Stomach smooth muscle (tissue), 2 donors: Measurements from ENCODE around the gene PPP1R26.
"Not testable (repeated sequence)": the region's sequence is repeated elsewhere in the genome, so short reads cannot be mapped to it uniquely, and the experiment has no call there.

Experiments used
- H3K27ac ChIP-seq: one replicate; pipeline ENCODE4 v1.7.0; 2013; ENCODE audit warnings: mild to moderate bottlenecking, low read length, inconsistent platforms
- H3K27me3 ChIP-seq, 2 donors: one replicate each; pipeline ENCODE4 v1.7.0; 2013; ENCODE audit warnings: low read length in 2 of 2; ENCODE audit not compliant: insufficient read depth in 2 of 2, control insufficient read depth in 1 of 2
- H3K36me3 ChIP-seq, 2 donors: one replicate each; pipeline ENCODE4 v1.7.0; 2013; ENCODE audit warnings: low read length in 2 of 2; ENCODE audit not compliant: control insufficient read depth in 2 of 2, insufficient read depth in 2 of 2
- H3K4me1 ChIP-seq: one replicate; pipeline ENCODE4 v1.7.0; 2013; ENCODE audit warnings: low read length; ENCODE audit not compliant: control insufficient read depth, insufficient read depth
- H3K4me3 ChIP-seq, 2 donors: one replicate each; pipeline ENCODE4 v1.7.0; 2013; ENCODE audit warnings: low read length in 2 of 2
- H3K9ac ChIP-seq, 2 donors: one replicate each; pipeline ENCODE4 v1.7.0; 2013; ENCODE audit warnings: low read length in 2 of 2, mild to moderate bottlenecking in 1 of 2
- H3K9me3 ChIP-seq, 2 donors: one replicate each; pipeline ENCODE4 v1.7.0; 2013; ENCODE audit warnings: low read length in 2 of 2; ENCODE audit not compliant: control insufficient read depth in 2 of 2
- donor health status: healthy.
- donor health status: Pancreatic carcinoma.

The PPP1R26 gene

DNA sequence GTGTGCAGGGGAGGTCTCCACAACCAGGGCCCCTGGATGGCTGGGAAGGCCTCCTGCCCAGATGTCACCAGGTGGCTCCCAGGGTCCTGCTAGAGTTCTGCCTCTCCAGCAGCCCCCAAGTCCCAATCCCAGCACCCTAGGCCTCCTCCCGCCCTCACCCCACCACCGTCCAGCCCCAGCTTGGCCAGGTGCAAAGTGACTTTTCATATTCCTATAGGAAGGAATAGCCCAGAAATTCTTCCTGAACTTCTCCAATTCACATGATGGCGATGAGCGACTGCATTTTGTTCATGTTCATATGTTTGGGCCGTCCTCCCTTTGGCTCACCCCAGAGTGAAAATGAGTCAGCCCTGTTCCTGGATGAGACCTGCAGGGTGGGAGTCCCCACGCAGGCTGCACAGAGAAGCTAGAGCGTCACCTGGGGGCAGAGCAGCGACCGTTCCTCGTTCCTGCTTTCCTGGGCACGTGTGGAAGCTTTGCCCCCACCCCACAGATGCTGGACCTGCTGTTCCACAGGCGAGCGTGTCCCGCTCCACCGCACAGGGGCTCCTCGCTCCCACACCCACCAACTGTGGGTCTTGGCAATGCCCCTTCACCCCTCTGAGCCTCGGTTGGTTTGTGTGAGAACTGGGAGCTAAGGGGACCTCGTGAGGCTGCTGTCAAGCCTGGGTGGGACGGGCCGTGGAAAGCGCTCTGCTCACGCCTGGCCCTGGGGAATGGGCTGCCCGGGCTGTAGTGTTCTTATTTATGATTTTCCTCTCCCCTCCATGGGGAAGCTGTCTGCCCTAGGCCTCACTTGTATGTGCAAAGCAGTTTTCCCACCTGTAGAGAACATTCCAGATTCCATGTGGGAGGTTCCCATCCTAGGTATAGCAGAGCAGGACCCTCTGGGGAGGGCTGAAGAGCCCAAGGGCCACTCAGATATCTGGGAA is 27.8 kb downstream of the PPP1R26 start:
- Histone ChIP-seq H3K27ac (no peak overlapping the region), H3K36me3 (peaks cover 8 to 22% of the 10 kb centered on the region in 2 donors), H3K4me1 (peaks cover under 1% of the 10 kb centered on the region), H3K9ac (no peak overlapping the region), H3K9me3 (no peaks in the 10 kb centered on the region), H3K27me3 (peaks cover 0 to 2% of the 10 kb centered on the region in 2 donors), H3K4me3 (no peak overlapping the region)

GRCh38 chr9:135508211-135508820 is 28.7 kb downstream of the PPP1R26 start:
- Histone ChIP-seq H3K27me3 (peaks cover 0 to 2% of the 10 kb centered on the region in 2 donors), H3K9me3 (no peaks in the 10 kb centered on the region), H3K27ac (no peak overlapping the region), H3K4me3 (no peak overlapping the region), H3K9ac (no peak overlapping the region), H3K4me1 (no peaks in the 10 kb centered on the region), H3K36me3 (peaks cover 8 to 15% of the 10 kb centered on the region in 2 donors)

- Histone ChIP-seq H3K4me3 (no peak overlapping the region), H3K36me3 (peaks cover 0 to 5% of the 10 kb centered on the region in 2 donors), H3K27ac (no peak overlapping the region), H3K9me3 (no peaks in the 10 kb centered on the region), H3K4me1 (no peaks in the 10 kb centered on the region), H3K27me3 (peaks cover 0 to 2% of the 10 kb centered on the region in 2 donors), H3K9ac (no peak overlapping the region)
Measured at GRCh38 chr9:135509458-135509857, 29.9 kb downstream of the PPP1R26 start.

DNA sequence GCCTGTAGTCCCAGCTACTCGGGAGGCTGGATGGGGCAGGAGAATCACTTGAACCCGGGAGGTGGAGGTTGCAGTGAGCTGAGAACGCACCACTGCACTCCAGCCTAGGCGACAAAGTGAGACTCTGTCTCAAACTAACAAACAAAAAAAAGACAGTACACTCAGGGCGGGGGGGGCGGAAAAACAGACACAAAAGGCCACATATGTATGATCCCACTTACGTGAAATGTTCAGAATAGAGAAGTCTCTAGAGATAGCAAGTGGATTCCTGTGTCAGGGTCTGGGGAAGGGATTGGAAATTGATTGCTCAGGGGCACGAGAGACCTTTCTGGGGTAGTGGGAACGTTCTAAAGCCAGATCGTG is 32.6 kb downstream of the PPP1R26 start:
- Histone ChIP-seq H3K9me3 (no peaks in the 10 kb centered on the region), H3K4me3 (no peak overlapping the region), H3K27ac (no peak overlapping the region), H3K27me3 (peaks cover 0 to 2% of the 10 kb centered on the region in 2 donors), H3K9ac (no peak overlapping the region), H3K36me3 (no peaks in the 10 kb centered on the region), H3K4me1 (no peaks in the 10 kb centered on the region)

GRCh38 chr9:135512904-135513303 is 33.3 kb downstream of the PPP1R26 start:
- Histone ChIP-seq H3K36me3 (no peaks in the 10 kb centered on the region), H3K27me3 (peaks cover 0 to 2% of the 10 kb centered on the region in 2 donors), H3K4me1 (no peaks in the 10 kb centered on the region), H3K4me3 (no peak overlapping the region), H3K27ac (no peak overlapping the region), H3K9me3 (no peaks in the 10 kb centered on the region), H3K9ac (no peak overlapping the region)

DNA sequence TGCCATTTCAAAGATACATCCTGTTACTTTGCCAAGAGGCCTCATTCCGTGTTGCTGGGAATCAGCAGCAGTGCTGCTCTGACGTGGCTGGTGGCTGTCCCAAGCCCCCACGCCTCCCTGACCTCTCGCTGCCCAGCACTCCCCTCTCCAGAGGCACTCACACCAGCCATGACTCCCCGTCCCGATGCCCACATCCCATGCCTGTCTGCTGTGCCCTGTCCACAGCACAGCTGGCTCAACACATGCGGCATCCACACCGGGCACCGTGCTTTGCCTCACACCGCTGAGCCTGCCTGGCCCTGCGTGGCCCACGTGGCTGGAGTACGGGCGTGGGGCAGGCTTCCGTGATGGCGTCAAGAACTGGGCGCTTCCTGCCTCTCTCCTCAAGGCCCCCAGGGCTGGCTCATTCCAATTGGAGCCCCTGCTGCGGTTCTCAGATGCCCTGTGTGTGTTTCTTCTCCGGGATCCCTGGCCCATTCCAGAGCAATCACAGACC is 33.8 kb downstream of the PPP1R26 start:
- Histone ChIP-seq H3K36me3 (no peaks in the 10 kb centered on the region), H3K9ac (no peak overlapping the region), H3K27me3 (peaks cover 0 to under 1% of the 10 kb centered on the region in 2 donors), H3K9me3 (no peaks in the 10 kb centered on the region), H3K27ac (no peak overlapping the region), H3K4me1 (no peaks in the 10 kb centered on the region), H3K4me3 (no peak overlapping the region)

GRCh38 chr9:135513906-135514305 is 34.3 kb downstream of the PPP1R26 start:
- not testable (repeated sequence) for H3K4me1 ChIP-seq, H3K27ac ChIP-seq, H3K9ac ChIP-seq, H3K36me3 ChIP-seq, H3K4me3 ChIP-seq, H3K27me3 ChIP-seq, H3K9me3 ChIP-seq

DNA sequence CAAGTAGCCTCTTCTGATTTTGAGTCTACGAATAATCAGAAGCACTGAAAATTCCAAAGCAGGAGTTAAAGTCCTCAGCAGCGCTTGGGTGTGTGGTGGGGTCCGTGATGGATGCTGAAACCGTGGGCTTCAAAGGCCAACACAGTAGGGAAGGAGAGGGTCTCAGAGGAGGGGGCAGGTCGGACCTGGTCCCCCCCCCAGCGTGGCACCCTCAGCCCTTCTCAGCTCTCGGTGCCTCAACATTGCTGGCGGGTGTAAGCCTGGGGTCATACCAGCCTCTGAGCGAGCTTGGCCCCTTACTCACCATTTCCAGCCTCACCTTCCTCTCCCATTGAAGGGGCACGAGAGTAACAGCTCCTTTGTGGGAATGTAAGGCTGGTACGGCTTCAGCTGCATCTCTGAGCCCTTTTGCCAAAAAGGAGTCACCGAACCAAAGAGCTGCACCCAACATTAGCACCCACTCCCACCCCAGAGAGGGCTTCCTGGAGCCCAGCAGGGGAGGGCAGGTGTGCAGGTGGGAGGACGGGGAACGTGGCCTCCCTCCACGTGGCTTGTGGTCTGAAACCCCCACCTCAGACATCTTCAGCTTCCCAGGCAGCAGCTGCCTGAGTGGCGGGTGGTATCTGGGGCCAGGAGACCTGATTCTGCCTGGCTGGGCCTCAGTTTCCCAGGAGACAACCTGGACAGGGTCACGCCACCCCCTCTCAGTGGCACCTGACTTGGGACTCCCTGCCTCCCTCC is 34.9 kb downstream of the PPP1R26 start:
- no peak overlapping the region for H3K9ac ChIP-seq
- no peaks in the 10 kb centered on the region for H3K9me3 ChIP-seq
- H3K27me3 ChIP-seq, result peaks cover 0 to 1% of the 10 kb centered on the region in 2 donors
- no peaks in the 10 kb centered on the region for H3K36me3 ChIP-seq
- H3K27ac ChIP-seq, result no peak overlapping the region
- H3K4me3 ChIP-seq, result no peak overlapping the region
- H3K4me1 ChIP-seq, result no peaks in the 10 kb centered on the region

DNA sequence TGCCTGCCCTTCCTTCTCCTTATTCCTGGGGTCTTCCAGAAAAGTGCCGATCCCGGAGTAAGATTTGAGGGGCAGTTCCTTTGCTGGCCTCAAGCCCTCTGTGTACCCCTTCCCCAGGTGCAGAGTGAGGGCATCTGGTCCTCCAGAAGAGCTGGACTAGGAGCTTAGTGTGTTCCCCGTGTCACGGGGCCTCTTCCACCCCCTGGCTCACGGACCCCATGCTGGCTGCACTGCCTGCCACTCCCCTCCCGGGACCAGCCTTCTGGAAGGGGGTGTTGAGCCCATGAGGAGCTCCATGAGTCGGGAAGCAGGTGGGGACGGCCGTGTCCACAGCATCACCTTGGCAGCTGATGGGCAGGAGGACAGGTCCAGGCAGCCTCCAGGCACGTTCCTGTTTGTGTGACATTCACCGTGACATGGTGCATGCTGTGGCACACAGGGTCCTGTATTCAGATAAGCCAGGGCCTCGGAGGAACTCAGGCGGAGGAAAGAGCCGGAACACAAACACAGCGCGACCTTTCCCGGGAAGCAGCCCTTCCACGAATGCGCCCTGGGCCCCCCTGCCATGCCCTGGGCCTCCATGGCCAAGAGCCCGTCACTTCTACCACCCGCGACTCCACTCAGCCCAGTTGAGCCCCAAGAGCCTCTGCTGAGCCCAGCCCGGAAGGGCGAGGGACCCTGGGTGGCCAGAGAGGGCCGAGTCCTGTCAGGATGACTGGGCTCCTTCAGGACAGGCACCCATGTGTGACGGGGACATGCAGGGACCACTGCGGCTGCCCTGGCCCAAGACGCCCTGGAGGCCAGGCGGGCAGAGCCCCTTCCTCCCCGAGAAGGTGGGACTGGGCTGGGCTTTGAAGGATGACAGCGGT is 35.7 kb downstream of the PPP1R26 start:
- Histone ChIP-seq H3K36me3 (no peaks in the 10 kb centered on the region), H3K27me3 (peaks cover 0 to 2% of the 10 kb centered on the region in 2 donors), H3K9me3 (no peaks in the 10 kb centered on the region), H3K4me1 (no peaks in the 10 kb centered on the region), H3K27ac (no peak overlapping the region), H3K9ac (no peak overlapping the region), H3K4me3 (no peak overlapping the region)
